H1 (cell line): Measurements from ENCODE around the gene RPL18A. TPM values are rescaled to one million over a fixed set of nuclear protein-coding genes. Genes with fewer than 3 reads are reported as not detected.

Experiments
- CTCF ChIA-PET: fragments of 300-600 bp; sonication (Branson Sonifier 250); formaldehyde crosslinking; loops from one replicate; lab custom pipeline; 2021; ENCODE audit not compliant: partially characterized antibody; lab: Charles Lee
- POLR2A ChIA-PET: fragments of 300-600 bp; sonication (Branson Sonifier 250); formaldehyde crosslinking; loops from one replicate; lab custom pipeline; 2021; ENCODE audit warnings: inconsistent platforms; ENCODE audit not compliant: partially characterized antibody; lab: Charles Lee
- DNase-seq, 2 experiments: peaks; one replicate each; pipeline versions ENCODE4 v3.0.0 to v3.0.0-alpha.2; 2010 to 2022; ENCODE audit warnings: low spot score in 2 of 2, low read depth in 1 of 2, mixed read lengths in 1 of 2
- FAIRE-seq: peaks from 2 replicates; lab custom pipeline; 2011; peaks lifted over from hg19 to GRCh38; lab: Jason Lieb, UNC
- H2AFZ ChIP-seq: 2 replicates; pipeline ENCODE4 v1.8.1; 2012; ENCODE audit warnings: low read length, inconsistent platforms
- H2AK5ac ChIP-seq: 2 replicates; pipeline ENCODE4 v1.6.1; 2013; ENCODE audit warnings: low read depth, low read length
- H2BK120ac ChIP-seq: replicated peaks from 2 replicates; pipeline ENCODE3; 2013; ENCODE audit warnings: low read depth, low read length, inconsistent platforms
- H2BK12ac ChIP-seq: 2 replicates; pipeline ENCODE4 v1.6.1; 2013; ENCODE audit warnings: low read depth, low read length
- H2BK15ac ChIP-seq: 2 replicates; pipeline ENCODE4 v1.6.1; 2013; ENCODE audit warnings: low read length
- H2BK20ac ChIP-seq: 2 replicates; pipeline ENCODE4 v1.6.1; 2013; ENCODE audit warnings: low read length
- H2BK5ac ChIP-seq: 2 replicates; pipeline ENCODE4 v1.6.1; 2013; ENCODE audit warnings: low read depth, low read length
- H3K14ac ChIP-seq: 2 replicates; pipeline ENCODE4 v1.6.1; 2013; ENCODE audit warnings: inconsistent platforms; ENCODE audit not compliant: insufficient read length
- H3K18ac ChIP-seq: 2 replicates; pipeline ENCODE4 v1.6.1; 2013; ENCODE audit warnings: low read length; ENCODE audit errors: extremely low read depth
- H3K23ac ChIP-seq: 2 replicates; pipeline ENCODE4 v1.6.1; 2013; ENCODE audit warnings: inconsistent platforms; ENCODE audit not compliant: insufficient read length
- H3K23me2 ChIP-seq: 2 replicates; pipeline ENCODE4 v1.6.1; 2013; ENCODE audit warnings: low read depth, low read length
- H3K27ac ChIP-seq: 2 replicates; pipeline ENCODE4 v1.6.1; 2011; ENCODE audit warnings: low read depth, low read length, inconsistent platforms
- H3K27me3 ChIP-seq, 4 experiments: replicated peaks in 1 of 4; 1 replicate in 1 of 4; 2 replicates in 3 of 4; pipeline versions ENCODE4 v1.6.1 to v1.8.1; 2011 to 2013; ENCODE audit warnings: low read length in 3 of 4, mild to moderate bottlenecking in 3 of 4, inconsistent platforms in 2 of 4, mixed read lengths in 2 of 4, moderate library complexity in 1 of 4; ENCODE audit not compliant: control insufficient read depth in 3 of 4, insufficient read depth in 3 of 4; ENCODE audit errors: extremely low read depth in 1 of 4
- H3K36me3 ChIP-seq, 4 experiments: 2 replicates each; pipeline versions ENCODE4 v1.6.1 to v1.8.1; 2011 to 2013; ENCODE audit warnings: mild to moderate bottlenecking in 4 of 4, low read length in 3 of 4, moderate library complexity in 2 of 4, control low read depth in 1 of 4, inconsistent platforms in 1 of 4; ENCODE audit not compliant: insufficient read depth in 4 of 4, control insufficient read depth in 2 of 4
- H3K4ac ChIP-seq: replicated peaks from 2 replicates; pipeline ENCODE3; 2013; ENCODE audit warnings: low read length, low read depth, mixed read lengths, inconsistent platforms; ENCODE audit not compliant: insufficient read length
- H3K4me1 ChIP-seq, 4 experiments: replicated peaks in 1 of 4; 1 replicate in 1 of 4; 2 replicates in 3 of 4; pipeline versions ENCODE4 v1.6.1 to v1.8.1; 2011 to 2013; ENCODE audit warnings: low read length in 3 of 4, inconsistent platforms in 2 of 4, mixed read lengths in 1 of 4; ENCODE audit not compliant: insufficient read depth in 4 of 4, control insufficient read depth in 3 of 4
- H3K4me2 ChIP-seq, 2 experiments: 2 replicates each; pipeline versions ENCODE4 v1.6.1 to v1.8.1; 2011 to 2013; ENCODE audit warnings: low read depth in 2 of 2, low read length in 2 of 2, control low read depth in 1 of 2, inconsistent platforms in 1 of 2, mild to moderate bottlenecking in 1 of 2; ENCODE audit not compliant: insufficient read depth in 1 of 2
- H3K4me3 ChIP-seq, 4 experiments: fragments of 200-600, 300-600 bp in 1 of 4; sonication (generic), shearing (Covaris generic), sonication (Bioruptor Twin) in 1 of 4; 2 replicates each; pipeline versions ENCODE4 v1.5.1 to v1.8.1; 2011 to 2016; ENCODE audit warnings: low read length in 4 of 4, low read depth in 3 of 4, control low read depth in 2 of 4, inconsistent platforms in 2 of 4, mild to moderate bottlenecking in 2 of 4, mixed read lengths in 1 of 4, moderate library complexity in 1 of 4; ENCODE audit not compliant: insufficient read depth in 2 of 4; ENCODE audit errors: extremely low read depth in 1 of 4
- H3K56ac ChIP-seq: replicated peaks from 2 replicates; pipeline ENCODE3; 2013; ENCODE audit warnings: low read depth, mild to moderate bottlenecking, mixed read lengths, low read length, inconsistent platforms; ENCODE audit not compliant: insufficient read length
- H3K79me1 ChIP-seq: 2 replicates; pipeline ENCODE4 v1.6.1; 2013; ENCODE audit warnings: low read depth, low read length, control low read depth
- H3K79me2 ChIP-seq, 2 experiments: 2 replicates each; pipeline versions ENCODE4 v1.6.1 to v1.8.1; 2012 to 2013; ENCODE audit warnings: low read length in 2 of 2, mild to moderate bottlenecking in 2 of 2, inconsistent platforms in 1 of 2; ENCODE audit not compliant: insufficient read depth in 2 of 2, control insufficient read depth in 1 of 2
- H3K9ac ChIP-seq, 4 experiments: replicated peaks in 1 of 4; 1 replicate in 1 of 4; 2 replicates in 3 of 4; pipeline versions ENCODE4 v1.6.1 to v1.8.1; 2011 to 2013; ENCODE audit warnings: low read depth in 3 of 4, low read length in 3 of 4, control low read depth in 2 of 4, mild to moderate bottlenecking in 2 of 4, moderate library complexity in 2 of 4, inconsistent platforms in 1 of 4; ENCODE audit errors: extremely low read depth in 1 of 4
- H3K9me3 ChIP-seq, 2 experiments: 2 replicates each; pipeline versions ENCODE4 v1.6.1 to v1.8.1; 2012 to 2013; ENCODE audit warnings: mild to moderate bottlenecking in 2 of 2, moderate library complexity in 2 of 2, control low read depth in 1 of 2, inconsistent platforms in 1 of 2, low read depth in 1 of 2, low read length in 1 of 2, mixed read lengths in 1 of 2; ENCODE audit not compliant: insufficient read depth in 2 of 2
- H4K20me1 ChIP-seq, 2 experiments: replicated peaks in 1 of 2; 2 replicates each; pipeline versions ENCODE3 to v1.8.1; 2011 to 2013; ENCODE audit warnings: inconsistent platforms in 2 of 2, low read length in 2 of 2, mild to moderate bottlenecking in 1 of 2; ENCODE audit not compliant: insufficient read depth in 2 of 2, control insufficient read depth in 1 of 2
- H4K5ac ChIP-seq: 2 replicates; pipeline ENCODE4 v1.6.1; 2013; ENCODE audit warnings: low read length, low read depth, mixed read lengths, inconsistent platforms; ENCODE audit not compliant: insufficient read length
- H4K8ac ChIP-seq: 2 replicates; pipeline ENCODE4 v1.8.0; 2013; ENCODE audit warnings: mild to moderate bottlenecking, moderate library complexity, low read length, inconsistent platforms; ENCODE audit not compliant: insufficient read depth; ENCODE audit errors: extremely low read depth
- H4K91ac ChIP-seq: replicated peaks from 2 replicates; pipeline ENCODE3; 2013; ENCODE audit warnings: low read length, mixed read lengths, inconsistent platforms; ENCODE audit not compliant: insufficient read length
- ATF3 ChIP-seq: IDR thresholded peaks from 2 replicates; pipeline ENCODE4 v1.6.1; 2011; ENCODE audit warnings: low read depth, mild to moderate bottlenecking, low read length; ENCODE audit not compliant: insufficient read depth
- TAF1 ChIP-seq: IDR thresholded peaks from 2 replicates; pipeline ENCODE4 v1.6.1; 2011; ENCODE audit warnings: mild to moderate bottlenecking, low read depth, low read length
- TAF7 ChIP-seq: optimal IDR thresholded peaks from 2 replicates; pipeline ENCODE3; 2011; ENCODE audit warnings: low read depth, mild to moderate bottlenecking, inconsistent platforms, low read length, moderate library complexity, borderline replicate concordance
- TBP ChIP-seq: IDR thresholded peaks from 2 replicates; pipeline ENCODE4 v1.6.1; 2011; ENCODE audit warnings: low read depth, low read length, improper control_type of control experiment
- TCF12 ChIP-seq: IDR thresholded peaks from 2 replicates; pipeline ENCODE4 v1.6.1; 2011; ENCODE audit warnings: low read depth, mild to moderate bottlenecking, low read length
- WGBS, 2 experiments: shearing (Covaris generic) in 1 of 2; methylation state at CpG; one replicate each; pipeline versions ENCODE4 v1.1.6 to v1.1.7; 2013 to 2015; ENCODE audit warnings: low lambda C conversion rate in 2 of 2, mixed read lengths in 2 of 2, inconsistent platforms in 1 of 2, low coverage in 1 of 2, missing lambda C conversion rate in 1 of 2; ENCODE audit not compliant: insufficient replicate concordance in 2 of 2, insufficient coverage in 1 of 2, insufficient read length in 1 of 2; ENCODE audit errors: extremely low coverage in 1 of 2, missing lambda C conversion rate in 1 of 2; 5-methylcytosine and 5-hydroxymethylcytosine counted together
- long read RNA-seq, 2 experiments: library from RNA in 1 of 2; library from capped mRNA in 1 of 2; stranded (forward); transcript quantifications; one replicate each; pipeline ENCODE4 v2.0.0, GENCODE V29; 2021; ENCODE audit warnings: inconsistent platforms in 1 of 2
- polyA minus RNA-seq, 3 experiments: library from RNA; depleted of rRNA, polyadenylated mRNA; stranded (reverse); fragments of >200 nt; gene quantifications; 1 replicate in 2 of 3; 2 replicates in 1 of 3; pipeline ENCODE4 v1.2.3, GENCODE V29; 2011
- polyA plus RNA-seq, 7 experiments: library from polyadenylated mRNA; depleted of rRNA in 3 of 7; stranded (reverse) in 5 of 7; unstranded in 2 of 7; fragments of >200 nt in 5 of 7; fragments of 200-250 nt in 2 of 7; gene quantifications; 1 replicate in 5 of 7; 2 replicates in 1 of 7; 4 replicates in 1 of 7; pipeline versions ENCODE4 v1.2.1 to v1.2.3, GENCODE V29; 2011 to 2013; ENCODE audit warnings: missing spikeins in 2 of 7, mixed read lengths in 2 of 7
- total RNA-seq: library from RNA; stranded (reverse); fragmentation: NEBNext Ultra II Directional; extraction: Animal tissue kit (Norgen Biotek cat#: 25700); gene quantifications from 2 replicates; pipeline ENCODE4 v1.2.1, GENCODE V29; 2021
- TF ChIP-seq, protein P1 (sequence below): IDR thresholded peaks from 2 replicates; pipeline ENCODE4 v1.6.1; 2012; ENCODE audit warnings: inconsistent platforms

RPL18A gene
- total RNA-seq (2,749 and 2,894 TPM in 2 replicates), polyA plus RNA-seq (2011; rRNA removed) (3,938 and 5,258 TPM in 2 replicates), polyA minus RNA-seq (2011; rRNA and poly(A)+ RNA removed) (555 and 636 TPM in 2 replicates)
- 4,102 TPM for polyA plus RNA-seq (2011; cell fraction: cytosol; rRNA removed)
- 3,741 TPM for polyA plus RNA-seq (2011; cell fraction: nucleus; rRNA removed)
- polyA plus RNA-seq (2012, experiment 1 of 2) = 2,900 to 4,037 TPM (median 3,755 TPM) in 4 replicates
- polyA plus RNA-seq (2012, experiment 2 of 2) = 5,025 TPM
- 2,492 TPM for polyA plus RNA-seq (2013, experiment 1 of 2)
- 2,474 TPM for polyA plus RNA-seq (2013, experiment 2 of 2)
- 2,052 TPM for polyA minus RNA-seq (2011; cell fraction: cytosol; rRNA and poly(A)+ RNA removed)
- 752 TPM for polyA minus RNA-seq (2011; cell fraction: nucleus; rRNA and poly(A)+ RNA removed)
- long read RNA-seq, experiment 1, transcript RPL18A-201 (5 exons, 665 nt) = major isoform, 1,143 of 1,343 reads
- long read RNA-seq, experiment 1, transcript RPL18A-203 (4 exons, 1,084 nt) = minor isoform, 109 of 1,343 reads
- long read RNA-seq, experiment 1, partial matches to known transcripts = 42 of 1,343 reads
- long read RNA-seq, experiment 1, other reads (novel, unspliced or antisense) = 47 of 1,343 reads
- long read RNA-seq, experiment 2, partial matches to known transcripts = 369 of 375 reads
- long read RNA-seq, experiment 2, other reads (novel, unspliced or antisense) = 4 of 375 reads

GRCh38 chr19:17859533-17860330 lies at the start of gene RPL18A:
RPL18A (plus strand) TSS chr19:17859910; CDS start chr19:17859957, 47 bp downstream.
- Histone ChIP-seq H4K20me1 (peaks cover 16 to 23% of the 10 kb centered on the region in 2 experiments), H2BK5ac (peak within 1 kb of the TSS; percentile 92), H3K79me2 (peaks cover 15 to 28% of the 10 kb centered on the region in 2 experiments), H3K9me3 (no peaks in the 10 kb centered on the region), H2BK20ac (no peak within 1 kb of the TSS), H4K91ac (peak within 1 kb of the TSS; percentile 63), H3K4ac (peak within 1 kb of the TSS; percentile 88), H3K4me2 (peak within 1 kb of the TSS; percentile 93 to 98), H2AFZ (peak within 1 kb of the TSS; percentile 0; the same call in 1 of the 2 replicates), H3K9ac (peak within 1 kb of the TSS; percentile 94 to 96 (median 95)), H3K27ac (peak within 1 kb of the TSS; percentile 94), H3K14ac (no peak within 1 kb of the TSS), H3K18ac (peak within 1 kb of the TSS; percentile 99), H2BK12ac (no peak within 1 kb of the TSS), H2BK120ac (peak within 1 kb of the TSS; percentile 31), H3K4me1 (peaks cover 0 to 13% (median 6%) of the 10 kb centered on the region in 4 experiments; a peak in 6 of 7 replicates), H3K27me3 (no peaks in the 10 kb centered on the region), H3K23me2 (peaks cover 15% of the 10 kb centered on the region), H2BK15ac (no peak within 1 kb of the TSS), H3K56ac (peak within 1 kb of the TSS; percentile 93), H2AK5ac (0 out of 2 replicates have a peak within 1 kb of the TSS, but pooled peaks have one; percentile 90), H4K8ac (peak within 1 kb of the TSS; percentile 88), H3K23ac (no peak within 1 kb of the TSS), H3K36me3 (peaks cover 32 to 44% (median 39%) of the 10 kb centered on the region in 4 experiments), H4K5ac (peak within 1 kb of the TSS; percentile 67), H3K79me1 (peaks cover 6% of the 10 kb centered on the region; the same call in 1 of the 2 replicates), H3K4me3 (peak within 1 kb of the TSS; percentile 98 to 100 (median 99))
- FAIRE-seq (peak; percentile 88), DNase-seq (peak; percentile 91 to 99)
- ChIA-PET POLR2A (interaction anchor here (0.6 to 20.2 kb wide), 65 partner anchors 9 to 462 kb away, joined by 3 to 392 read pairs (median 3); partner anchors contain the start of genes ARRDC2, B3GNT3, CCDC124 and JAK3), CTCF (interaction anchor here (0.6 to 2.1 kb wide), 26 partner anchors 9 to 277 kb away, joined by 3 to 16 read pairs (median 3); partner anchors contain the start of genes B3GNT3, CCDC124, JAK3 and SLC5A5)
- 2% methylated on average over 73 of the region's 80 CpGs; no CpG with 5 or more reads in 1 of the 2 experiments for WGBS, 2 experiments
- no peak for TF ChIP-seq TCF12
- TF ChIP-seq TAF7 = peak; percentile 98
- TF ChIP-seq, protein P1, sequence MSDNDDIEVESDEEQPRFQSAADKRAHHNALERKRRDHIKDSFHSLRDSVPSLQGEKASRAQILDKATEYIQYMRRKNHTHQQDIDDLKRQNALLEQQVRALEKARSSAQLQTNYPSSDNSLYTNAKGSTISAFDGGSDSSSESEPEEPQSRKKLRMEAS = peak; percentile 55
- peak; percentile 98 for TF ChIP-seq TBP
- peak; percentile 100 for TF ChIP-seq TAF1
- TF ChIP-seq ATF3 = peak; percentile 35; the same call in 1 of the 2 replicates
